ENCODE data around the gene PTOV1.

DNA sequence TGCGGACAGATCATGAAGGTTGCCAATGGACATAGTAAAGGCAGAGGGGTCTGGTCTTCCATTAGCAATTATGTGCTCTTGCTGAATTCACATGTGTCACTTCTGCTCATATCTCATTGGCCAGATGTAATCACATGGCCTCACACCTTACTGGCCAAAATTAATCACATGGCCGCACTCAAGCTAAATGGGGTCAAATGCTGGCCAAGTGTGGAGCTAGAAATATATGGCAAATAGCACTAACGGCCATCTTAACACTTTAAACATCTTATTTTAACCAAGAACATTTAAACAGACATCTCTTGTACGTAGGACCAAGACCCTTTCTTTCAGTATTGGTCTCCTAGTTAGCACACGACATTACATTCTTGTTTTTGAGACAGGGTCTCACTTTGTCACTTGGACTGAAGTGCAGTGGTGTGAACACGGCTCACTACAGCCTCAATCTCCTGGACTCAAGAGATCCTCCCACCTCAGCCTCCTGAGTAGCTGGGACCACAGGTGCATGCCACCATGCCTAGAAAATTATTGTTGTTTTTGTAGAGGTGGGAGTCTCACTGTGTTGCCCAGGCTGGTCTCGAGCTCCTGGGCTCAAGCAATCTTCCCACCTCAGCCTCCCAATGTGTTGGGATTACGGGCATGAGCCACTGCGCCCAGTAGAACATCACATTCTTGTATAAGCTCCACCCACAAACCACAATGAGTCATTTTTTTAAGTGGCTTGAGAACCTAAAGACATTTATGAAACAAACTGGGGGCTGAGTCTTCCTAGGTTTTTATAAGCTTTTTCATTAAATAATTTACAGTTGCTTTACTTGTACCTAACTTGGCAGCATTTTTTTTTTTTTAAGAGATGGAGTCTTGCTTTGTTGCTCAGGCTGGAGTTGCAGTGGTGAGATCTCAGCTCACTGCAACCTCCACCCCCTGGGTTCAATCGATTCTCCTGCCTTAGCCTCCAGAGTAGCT, 2.9 kb upstream of the PTOV1 start:
- TF ChIP-seq POLR2A (IDR thresholded peaks at IDR 0.05; ENCODE audit: low read depth, low read length) = no peak
- no peak for TF ChIP-seq POLR2AphosphoS5 (IDR thresholded peaks at IDR 0.05; ENCODE audit: low read depth, low read length)

All from GM12892 (cell line).